ENCODE measurements around the gene PBX1.
"Not testable (repeated sequence)": the region's sequence is repeated elsewhere in the genome, so short reads cannot be mapped to it uniquely, and the experiment has no call there.

The PBX1 gene

GRCh38 chr1:164645921-164646320 lies 86.9 kb downstream of the PBX1 start:
- DNase-seq = no peak

- no peak for DNase-seq
Observed at GRCh38 chr1:164647211-164647610, 88.2 kb downstream of the PBX1 start.

- DNase-seq = no peak
Observed at GRCh38 chr1:164648636-164649035, 89.7 kb downstream of the PBX1 start.

DNA sequence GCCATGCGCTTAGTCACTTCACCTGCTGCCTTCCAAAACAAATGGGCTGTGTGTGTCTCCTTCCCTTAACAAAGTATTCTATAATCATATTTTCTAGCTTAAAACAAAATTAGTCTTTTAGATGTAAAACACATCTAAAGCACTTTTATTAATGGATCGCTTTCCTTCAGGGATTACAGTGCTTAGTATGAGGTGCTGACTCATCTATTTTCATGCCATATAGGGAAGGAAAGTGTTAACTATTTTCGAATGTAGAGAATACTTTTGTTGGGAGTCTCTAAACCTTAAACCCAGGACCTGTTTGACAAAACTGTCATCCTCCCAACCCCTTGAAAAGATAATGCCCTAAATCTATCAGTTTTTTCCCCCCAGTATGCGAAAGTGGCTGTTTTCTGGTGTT lies 90.2 kb downstream of the PBX1 start:
- DNase-seq = no peak

DNA sequence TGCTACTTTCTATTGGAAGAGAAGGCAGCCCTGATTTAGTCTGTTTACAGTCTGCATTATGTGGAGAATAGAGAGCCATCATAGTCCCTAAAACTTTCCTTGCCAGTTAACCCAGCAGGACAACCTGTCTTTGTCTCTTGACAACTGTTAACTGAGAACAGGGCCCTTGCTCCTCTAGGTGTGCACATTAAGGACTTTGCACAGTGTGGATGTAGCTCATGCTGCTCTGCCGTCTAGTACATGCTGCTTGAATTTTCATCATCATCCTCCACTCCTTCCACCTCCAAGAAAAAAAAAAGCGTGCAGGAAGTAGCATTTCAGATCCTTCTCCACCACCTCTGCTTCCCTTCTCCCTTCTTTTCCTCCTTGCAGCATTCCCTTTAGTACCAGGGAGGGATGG lies 91.5 kb downstream of the PBX1 start:
- no peak for DNase-seq

DNA sequence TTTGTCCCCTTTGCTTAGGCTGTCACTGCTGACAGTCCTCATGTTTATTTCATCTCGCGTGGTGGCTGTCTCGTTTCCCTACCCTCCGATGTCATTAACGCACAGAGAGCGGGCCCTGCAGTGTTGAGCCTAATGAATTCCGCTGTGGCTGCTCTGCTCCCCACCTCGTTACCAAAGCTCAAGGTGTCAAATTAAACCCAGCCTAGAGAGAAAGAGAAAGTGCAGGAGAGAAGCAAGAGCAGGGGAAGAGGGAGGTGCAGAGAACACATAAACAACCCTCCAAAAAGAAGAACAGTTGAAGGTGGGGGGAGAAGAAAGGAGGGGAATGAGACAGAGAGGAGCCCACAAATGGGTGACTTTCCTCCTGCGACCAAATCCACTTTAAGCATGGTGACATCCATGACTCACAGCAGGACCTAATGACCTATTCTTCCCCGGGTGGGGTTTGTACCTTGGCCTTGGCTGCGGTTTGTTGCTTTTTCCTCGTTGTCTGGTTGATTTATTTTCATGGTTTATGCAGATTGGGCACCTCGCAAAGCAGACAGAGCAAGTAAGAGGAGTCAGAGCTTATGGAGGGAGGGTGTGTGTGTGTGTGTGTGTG lies 92.5 kb downstream of the PBX1 start:
- DNase-seq = no peak

DNA sequence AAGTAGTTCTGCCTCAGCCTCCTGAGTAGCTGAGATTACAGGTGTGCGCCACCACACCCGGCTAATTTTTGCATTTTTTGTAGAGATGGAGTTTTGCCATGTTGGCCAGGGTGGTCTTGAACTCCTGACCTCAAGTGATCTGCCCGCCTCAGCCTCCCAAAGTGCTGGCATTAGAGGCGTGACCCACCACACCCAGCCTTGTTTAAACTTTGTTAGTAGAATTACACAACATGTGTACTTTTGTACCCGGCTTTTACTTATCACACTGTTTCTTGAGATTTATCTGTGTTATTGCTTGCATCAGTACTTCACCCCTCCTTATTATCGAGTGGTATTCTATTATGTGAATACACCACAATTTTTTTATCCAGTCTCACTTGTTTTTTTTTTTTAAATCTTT lies 94.0 kb downstream of the PBX1 start:
- not testable (repeated sequence) for DNase-seq

- DNase-seq = no peak
Observed at GRCh38 chr1:164653705-164654104, 94.7 kb downstream of the PBX1 start.

- no peak for DNase-seq
Observed at GRCh38 chr1:164654200-164654599, 95.2 kb downstream of the PBX1 start.

DNA sequence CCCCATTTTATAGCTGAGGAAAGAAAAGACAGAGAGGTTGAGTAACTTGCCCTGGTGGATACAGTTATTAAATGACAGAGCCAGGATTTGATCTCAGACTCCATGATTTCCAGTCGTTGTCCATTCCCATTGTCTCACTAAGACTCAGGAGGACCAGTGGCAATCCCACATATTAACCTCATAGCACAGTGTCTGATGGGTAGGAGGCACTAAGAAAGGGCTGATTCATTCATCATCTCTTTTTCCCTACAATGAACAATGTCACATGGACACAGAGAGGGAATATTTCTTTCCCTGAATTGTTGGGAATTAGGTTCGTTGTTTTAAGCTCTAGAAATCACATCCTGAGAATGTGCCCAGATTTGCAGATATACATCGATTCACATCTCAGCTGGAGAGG lies 99.9 kb downstream of the PBX1 start:
- no peak for DNase-seq

DNA sequence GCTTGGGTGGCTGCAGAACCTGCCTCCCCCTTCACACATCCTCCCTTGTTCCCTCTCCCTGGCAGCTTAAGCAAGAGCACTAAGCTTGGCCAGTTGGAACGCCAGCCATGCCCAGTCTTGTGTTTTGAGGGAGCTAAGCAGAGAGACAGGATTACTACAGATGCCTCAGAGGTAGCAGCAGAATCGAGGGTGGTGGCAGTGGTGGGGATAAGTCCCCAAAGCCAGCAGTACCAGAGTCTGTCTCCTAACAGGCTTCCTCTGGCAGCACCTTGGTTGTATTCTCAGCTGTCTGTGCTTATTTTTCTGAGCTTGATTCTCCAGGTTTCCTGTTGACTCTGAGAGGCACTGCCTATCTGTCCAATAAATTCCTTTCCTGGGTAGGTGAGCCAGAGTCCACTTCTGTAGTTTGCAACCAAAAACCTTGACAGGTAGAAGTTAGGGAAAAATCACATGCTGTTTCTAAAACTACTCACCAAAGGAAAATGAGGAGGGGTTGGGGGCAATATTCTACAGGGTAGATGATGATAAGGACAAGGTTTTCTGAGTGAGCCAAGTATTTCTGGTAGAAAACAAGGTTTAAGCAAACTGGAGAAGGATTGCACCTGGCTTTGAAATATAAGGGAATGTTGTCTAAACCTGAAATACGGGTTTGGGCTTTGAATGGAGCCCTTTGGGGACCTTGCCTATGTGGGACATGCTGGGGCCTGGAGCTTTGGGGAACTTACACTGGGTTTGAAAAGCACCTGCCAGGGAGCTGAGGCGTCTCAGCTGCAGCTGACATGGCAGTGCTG lies 100.8 kb downstream of the PBX1 start:
- no peak for DNase-seq

DNA sequence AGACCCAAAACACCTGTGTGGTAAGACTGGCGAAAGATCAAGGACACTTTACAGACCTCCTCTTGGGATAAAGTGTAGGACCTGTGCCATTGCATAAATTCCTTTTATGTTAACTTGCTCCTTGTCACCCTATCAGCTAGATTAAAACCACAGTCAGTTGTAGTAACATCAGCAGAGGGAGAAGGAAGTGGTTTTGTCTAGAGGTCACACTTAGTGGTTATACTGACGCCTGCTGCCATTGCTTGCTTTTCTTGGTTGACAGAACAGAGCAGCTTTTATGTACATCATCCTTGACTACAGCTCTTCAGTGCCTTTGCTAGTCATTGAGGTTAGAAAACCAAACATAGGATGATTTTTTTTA lies 101.4 kb downstream of the PBX1 start:
- peak; percentile 45 for DNase-seq

GRCh38 chr1:164660775-164661174 lies 101.8 kb downstream of the PBX1 start:
- DNase-seq = peak; percentile 23

DNA sequence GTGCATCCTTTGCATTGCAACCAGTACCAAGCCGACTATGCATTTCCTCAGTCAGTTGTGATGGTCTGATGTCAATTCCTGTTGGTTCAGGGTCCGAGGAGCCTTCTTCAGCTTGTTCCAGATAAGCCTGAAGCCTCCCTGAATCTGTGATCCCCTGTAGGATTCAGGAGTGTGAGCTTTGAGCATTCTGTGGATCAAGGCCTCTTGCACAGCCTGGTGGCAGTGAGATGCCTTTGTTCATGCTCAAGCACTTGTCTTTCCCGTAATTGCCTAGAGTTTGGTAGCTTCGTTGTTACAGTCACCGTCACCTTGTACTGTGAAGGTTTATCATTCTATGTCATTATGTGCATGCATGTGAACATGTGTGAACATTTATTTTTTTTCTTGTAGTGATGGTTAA lies 103.5 kb downstream of the PBX1 start:
- no peak for DNase-seq

- no peak for DNase-seq
Observed at GRCh38 chr1:164662955-164663354, 104.0 kb downstream of the PBX1 start.

- DNase-seq = no peak
Observed at GRCh38 chr1:164664127-164664526, 105.1 kb downstream of the PBX1 start.

- no peak for DNase-seq
Observed at GRCh38 chr1:164667001-164667400, 108.0 kb downstream of the PBX1 start.

GRCh38 chr1:164667600-164667999 lies 108.6 kb downstream of the PBX1 start:
- DNase-seq = no peak

GRCh38 chr1:164668491-164669400 lies 109.8 kb downstream of the PBX1 start:
- DNase-seq = no peak

DNA sequence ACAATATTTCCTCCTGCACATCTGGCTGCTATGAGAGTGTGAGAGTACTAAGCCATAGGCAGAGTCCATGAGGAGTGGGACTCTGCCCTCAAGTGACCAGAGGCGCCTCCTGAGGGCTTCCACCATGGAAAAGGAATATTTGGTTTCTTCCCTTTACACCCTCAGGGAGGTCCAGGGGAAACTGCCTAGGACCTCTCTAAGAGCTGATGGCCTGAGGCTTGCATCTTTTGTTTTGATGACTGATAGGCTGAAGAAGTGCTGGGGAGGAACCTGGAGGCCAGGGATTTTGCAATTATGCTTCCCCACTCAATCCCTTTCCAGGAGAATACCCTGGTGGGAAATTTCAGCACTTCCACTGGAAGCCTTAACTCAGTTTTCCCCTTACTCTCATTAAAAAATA lies 111.0 kb downstream of the PBX1 start:
- no peak for DNase-seq

DNA sequence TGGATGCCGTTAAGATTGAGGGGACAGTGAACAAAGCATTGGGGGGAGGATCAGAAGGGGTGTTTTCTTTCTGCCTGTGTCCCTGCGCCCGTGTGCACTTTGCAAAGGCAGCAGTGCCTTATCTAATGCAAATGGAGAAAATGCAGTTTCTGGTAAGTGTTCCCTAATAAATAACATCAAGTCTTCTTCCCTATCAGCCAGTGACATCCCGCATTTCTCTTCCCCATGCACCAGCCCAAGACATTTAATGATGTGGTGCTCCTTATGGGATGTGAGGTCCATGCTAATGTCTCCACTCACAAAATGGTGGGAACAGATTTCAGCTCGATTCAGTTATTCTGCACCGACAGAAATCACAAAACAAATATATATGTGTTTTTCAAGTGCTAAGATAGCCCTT lies 111.8 kb downstream of the PBX1 start:
- no peak for DNase-seq

- DNase-seq = no peak
Observed at GRCh38 chr1:164671323-164671965, 112.5 kb downstream of the PBX1 start.

- DNase-seq = no peak
Observed at GRCh38 chr1:164671966-164672571, 113.1 kb downstream of the PBX1 start.
